B cell (primary cell): ENCODE measurements around the gene CD58. TPM values are rescaled to one million over a fixed set of nuclear protein-coding genes. Genes with fewer than 3 reads are reported as not detected.

Source experiments
- ATAC-seq: fragments of 200-7000 bp; cut with Tn5 transposase; one replicate; pipeline ENCODE4 v1.10.0; 2021; ENCODE audit warnings: low read depth, mild to moderate bottlenecking, moderate number of reproducible peaks, moderate library complexity
- CTCF ChIA-PET: fragments of 350-600 bp; sonication (Branson Sonifier 250); formaldehyde crosslinking; loops from one replicate; lab custom pipeline; 2021; ENCODE audit warnings: antibody characterized with exemption, inconsistent platforms; lab: Charles Lee
- POLR2A ChIA-PET: fragments of 350-600 bp; sonication (Branson Sonifier 250); formaldehyde crosslinking; loops from one replicate; lab custom pipeline; 2021; ENCODE audit warnings: antibody characterized with exemption; lab: Charles Lee
- DNase-seq: peaks from one replicate; pipeline ENCODE4 v3.0.0; 2013
- H2AFZ ChIP-seq: 2 replicates; pipeline ENCODE4 v1.6.1; 2012; ENCODE audit warnings: mild to moderate bottlenecking, low read depth, low read length; ENCODE audit not compliant: insufficient read depth, poor library complexity, severe bottlenecking
- H3K27ac ChIP-seq, 2 donors: 1 replicate in 1 of 2; 2 replicates in 1 of 2; pipeline ENCODE4 v1.5.1; 2012 to 2013; ENCODE audit warnings: low read length in 2 of 2, mild to moderate bottlenecking in 2 of 2, moderate library complexity in 1 of 2
- H3K27me3 ChIP-seq, 4 experiments: fragments of 200-600 bp in 1 of 4; sonication (generic) in 1 of 4; replicated peaks in 1 of 4; 1 replicate in 2 of 4; 2 replicates in 2 of 4; pipeline versions ENCODE4 v1.6.1 to v1.7.0; 2013 to 2016; ENCODE audit warnings: low read length in 3 of 4, mild to moderate bottlenecking in 2 of 4, mixed read lengths in 1 of 4, moderate library complexity in 1 of 4; ENCODE audit not compliant: insufficient read depth in 4 of 4, control insufficient read depth in 3 of 4; ENCODE audit errors: control extremely low read depth in 1 of 4
- H3K36me3 ChIP-seq, 2 experiments: replicated peaks in 1 of 2; 1 replicate in 1 of 2; 2 replicates in 1 of 2; pipeline versions ENCODE4 v1.6.1 to v1.7.1; 2013; ENCODE audit warnings: low read length in 1 of 2; ENCODE audit not compliant: insufficient read depth in 2 of 2, control insufficient read depth in 1 of 2; ENCODE audit errors: control extremely low read depth in 1 of 2, extremely low read depth in 1 of 2
- H3K4me1 ChIP-seq, 2 donors: fragments of 200-600 bp in 1 of 2; sonication (generic) in 1 of 2; 1 replicate in 1 of 2; 2 replicates in 1 of 2; pipeline versions ENCODE4 v1.5.1 to v1.6.1; 2013 to 2017; ENCODE audit warnings: low read length in 2 of 2; ENCODE audit not compliant: control insufficient read depth in 2 of 2, insufficient read depth in 2 of 2
- H3K4me2 ChIP-seq: replicated peaks from 2 replicates; pipeline ENCODE3; 2012; ENCODE audit warnings: mild to moderate bottlenecking, low read depth, low read length; ENCODE audit not compliant: poor library complexity, severe bottlenecking
- H3K4me3 ChIP-seq, 5 experiments: fragments of 200-600 bp in 1 of 5; sonication (generic) in 1 of 5; 1 replicate in 3 of 5; 2 replicates in 2 of 5; pipeline versions ENCODE4 v1.5.1 to v1.7.0; 2011 to 2016; ENCODE audit warnings: low read length in 4 of 5, mild to moderate bottlenecking in 4 of 5, low read depth in 2 of 5, control low read depth in 1 of 5, moderate library complexity in 1 of 5; ENCODE audit not compliant: insufficient read depth in 1 of 5; ENCODE audit errors: control extremely low read depth in 1 of 5, extremely low read depth in 1 of 5
- H3K79me2 ChIP-seq: fragments of 200-600 bp; sonication (generic); one replicate; pipeline ENCODE4 v1.6.0; 2016; ENCODE audit warnings: low read length; ENCODE audit not compliant: control insufficient read depth, insufficient read depth
- H3K9ac ChIP-seq: fragments of 200-600 bp; sonication (generic); 2 replicates; pipeline ENCODE4 v1.6.1; 2017; ENCODE audit warnings: mild to moderate bottlenecking, low read length, moderate library complexity
- H3K9me3 ChIP-seq, 3 donors: one replicate each; pipeline versions ENCODE4 v1.6.1 to v1.7.1; 2013; ENCODE audit warnings: low read length in 2 of 3; ENCODE audit not compliant: control insufficient read depth in 2 of 3, insufficient read depth in 1 of 3; ENCODE audit errors: control extremely low read depth in 1 of 3
- H4K20me1 ChIP-seq: 2 replicates; pipeline ENCODE4 v1.6.0; 2012; ENCODE audit warnings: mild to moderate bottlenecking, low read length; ENCODE audit not compliant: insufficient read depth, control insufficient read depth, poor library complexity, severe bottlenecking
- H3K27ac Mint-ChIP-seq: one replicate; pipeline ENCODE4 v1.8.0; 2021; ENCODE audit warnings: mixed read lengths
- H3K27me3 Mint-ChIP-seq: one replicate; pipeline ENCODE4 v1.8.0; 2021; ENCODE audit warnings: mixed read lengths
- H3K4me1 Mint-ChIP-seq: one replicate; pipeline ENCODE4 v1.8.0; 2021; ENCODE audit warnings: mixed read lengths
- H3K4me3 Mint-ChIP-seq: one replicate; pipeline ENCODE4 v1.8.0; 2021; ENCODE audit warnings: mixed read lengths
- H3K9me3 Mint-ChIP-seq: one replicate; pipeline ENCODE4 v1.8.0; 2022; ENCODE audit warnings: mixed read lengths; ENCODE audit not compliant: insufficient read depth
- EZH2 ChIP-seq: IDR thresholded peaks from 2 replicates; pipeline ENCODE4 v1.6.1; 2012; ENCODE audit warnings: borderline replicate concordance, low read depth, mild to moderate bottlenecking, moderate library complexity, low read length; ENCODE audit not compliant: insufficient read depth, poor library complexity, severe bottlenecking
- WGBS: methylation state at CpG from one replicate; pipeline ENCODE4 v1.1.5; 2013; ENCODE audit warnings: missing lambda C conversion rate; ENCODE audit not compliant: insufficient coverage; 5-methylcytosine and 5-hydroxymethylcytosine counted together
- intact Hi-C: fragments of 100-400 bp; cut with micrococcal nuclease; formaldehyde crosslinking; loops from one replicate; pipeline ENCODE4 v1.10.0; 2022
- polyA plus RNA-seq: library from polyadenylated mRNA; depleted of rRNA; stranded (reverse); fragments of >200 nt; gene quantifications from 2 replicates; pipeline ENCODE4 v1.2.3, GENCODE V29; 2012
- total RNA-seq, 2 donors: library from RNA; stranded (reverse); fragments of 120-200 nt in 1 of 2; gene quantifications; 1 replicate in 1 of 2; 2 replicates in 1 of 2; pipeline versions ENCODE4 v1.2.3 to v1.2.4, GENCODE V29; 2013 to 2022
- TF ChIP-seq, protein P1 (sequence below): fragments of 200-600 bp; IDR thresholded peaks from one replicate; pipeline ENCODE4 v1.8.0; 2022; ENCODE audit warnings: antibody characterized with exemption, mild to moderate bottlenecking

Gene CD58
- total and polyA plus RNA-seq, 2 donors (not counting 1 experiment from before 2014, with no cell fraction given), result 12.3 to 47.6 TPM

DNA sequence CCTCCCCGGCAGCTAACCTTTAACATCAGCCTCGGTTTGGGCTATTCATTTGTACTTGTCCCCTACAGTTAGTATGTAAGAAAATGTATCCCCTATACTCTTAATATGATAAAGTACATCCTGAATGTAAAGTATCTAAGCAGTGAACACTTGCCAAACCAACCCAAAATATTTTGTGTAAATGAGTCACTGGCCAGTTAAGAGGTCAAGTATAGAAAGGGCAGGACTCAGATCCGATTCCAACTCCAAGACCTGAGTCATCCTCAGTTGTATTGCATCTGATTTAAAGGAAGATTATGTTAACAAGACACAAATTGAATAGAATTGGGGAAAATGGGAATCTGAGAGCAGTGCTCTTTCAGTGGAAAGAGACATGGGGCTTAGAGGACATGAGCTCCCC is 84.4 kb downstream of the CD58 start:
- no peaks in the 10 kb centered on the region for H3K9me3 ChIP-seq
- CTCF ChIA-PET, result interaction anchor here (1.0 to 13.9 kb wide), 24 partner anchors 10 to 465 kb away, joined by 3 to 578 read pairs (median 9); partner anchors contain the start of gene CD58
- H3K4me2 ChIP-seq, result no peak overlapping the region
- no CpG with 5 or more reads among the region's 3 CpGs for WGBS
- no peak overlapping the region for H3K4me3 ChIP-seq
- H3K9me3 Mint-ChIP-seq, result no peaks in the 10 kb centered on the region
- ATAC-seq, result no peak
- H3K27ac ChIP-seq, result no peak overlapping the region
- no peak overlapping the region for H3K9ac ChIP-seq
- intact Hi-C loops, result no loop called here
- POLR2A ChIA-PET, result interaction anchor here (0.7 kb wide), 1 partner anchor 43 kb away, joined by 3 read pairs; no protein-coding TSS in a partner anchor
- H3K36me3 ChIP-seq, result no peaks in the 10 kb centered on the region
- TF ChIP-seq, protein P1, sequence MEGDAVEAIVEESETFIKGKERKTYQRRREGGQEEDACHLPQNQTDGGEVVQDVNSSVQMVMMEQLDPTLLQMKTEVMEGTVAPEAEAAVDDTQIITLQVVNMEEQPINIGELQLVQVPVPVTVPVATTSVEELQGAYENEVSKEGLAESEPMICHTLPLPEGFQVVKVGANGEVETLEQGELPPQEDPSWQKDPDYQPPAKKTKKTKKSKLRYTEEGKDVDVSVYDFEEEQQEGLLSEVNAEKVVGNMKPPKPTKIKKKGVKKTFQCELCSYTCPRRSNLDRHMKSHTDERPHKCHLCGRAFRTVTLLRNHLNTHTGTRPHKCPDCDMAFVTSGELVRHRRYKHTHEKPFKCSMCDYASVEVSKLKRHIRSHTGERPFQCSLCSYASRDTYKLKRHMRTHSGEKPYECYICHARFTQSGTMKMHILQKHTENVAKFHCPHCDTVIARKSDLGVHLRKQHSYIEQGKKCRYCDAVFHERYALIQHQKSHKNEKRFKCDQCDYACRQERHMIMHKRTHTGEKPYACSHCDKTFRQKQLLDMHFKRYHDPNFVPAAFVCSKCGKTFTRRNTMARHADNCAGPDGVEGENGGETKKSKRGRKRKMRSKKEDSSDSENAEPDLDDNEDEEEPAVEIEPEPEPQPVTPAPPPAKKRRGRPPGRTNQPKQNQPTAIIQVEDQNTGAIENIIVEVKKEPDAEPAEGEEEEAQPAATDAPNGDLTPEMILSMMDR, result no peak
- TF ChIP-seq EZH2, result no peak
- no peaks in the 10 kb centered on the region for H3K79me2 ChIP-seq
- H3K27ac Mint-ChIP-seq, result no peak overlapping the region
- peaks cover 3% of the 10 kb centered on the region for H3K4me1 Mint-ChIP-seq
- no peak overlapping the region for H3K4me3 Mint-ChIP-seq
- peaks cover 0 to 3% of the 10 kb centered on the region in 2 donors for H3K4me1 ChIP-seq
- H3K27me3 ChIP-seq, result no peaks in the 10 kb centered on the region
- H4K20me1 ChIP-seq, result no peaks in the 10 kb centered on the region
- H2AFZ ChIP-seq, result no peak overlapping the region
- H3K27me3 Mint-ChIP-seq, result no peaks in the 10 kb centered on the region
- DNase-seq, result no peak

DNA sequence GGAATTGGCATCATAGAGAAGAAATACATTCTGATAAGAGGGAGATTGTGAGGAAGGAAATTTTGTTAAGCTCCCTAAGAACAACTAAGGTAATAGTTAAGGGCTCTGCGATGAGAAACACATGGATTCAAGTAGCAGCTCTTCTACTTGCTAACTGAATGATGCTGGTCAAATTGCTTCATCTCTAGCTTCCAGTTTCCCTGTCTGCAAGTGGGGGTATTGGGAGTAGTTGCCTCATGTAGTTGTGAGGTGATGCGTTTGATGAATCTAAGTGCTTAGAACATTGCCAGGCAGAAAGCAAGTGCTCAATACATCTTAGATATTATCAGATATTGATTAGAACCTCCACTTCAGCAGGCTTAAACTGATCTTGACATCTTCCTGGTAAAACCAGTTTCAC is 84.8 kb downstream of the CD58 start:
- WGBS, result no CpG with 5 or more reads among the region's 2 CpGs
- no peak overlapping the region for H2AFZ ChIP-seq
- H3K79me2 ChIP-seq, result no peaks in the 10 kb centered on the region
- CTCF ChIA-PET, result interaction anchor here (0.8 to 13.9 kb wide), 47 partner anchors 10 to 464 kb away, joined by 3 to 578 read pairs (median 5); partner anchors contain the start of gene CD58
- H3K4me3 Mint-ChIP-seq, result no peak overlapping the region
- H3K4me2 ChIP-seq, result no peak overlapping the region
- no peak overlapping the region for H3K27ac ChIP-seq
- H3K4me1 Mint-ChIP-seq, result peaks cover 3% of the 10 kb centered on the region
- no peaks in the 10 kb centered on the region for H3K9me3 ChIP-seq
- H4K20me1 ChIP-seq, result no peaks in the 10 kb centered on the region
- no peak overlapping the region for H3K27ac Mint-ChIP-seq
- intact Hi-C loops, result loop anchor here (1.0 to 2.0 kb wide), 5 partner anchors 13 to 347 kb away; no protein-coding TSS in a partner anchor
- H3K4me3 ChIP-seq, result no peak overlapping the region
- H3K4me1 ChIP-seq, result peaks cover 0 to 3% of the 10 kb centered on the region in 2 donors
- no peak for TF ChIP-seq EZH2
- TF ChIP-seq, protein P1, result no peak
- H3K36me3 ChIP-seq, result no peaks in the 10 kb centered on the region
- no peaks in the 10 kb centered on the region for H3K27me3 ChIP-seq
- POLR2A ChIA-PET, result no interaction called here
- no peaks in the 10 kb centered on the region for H3K9me3 Mint-ChIP-seq
- H3K27me3 Mint-ChIP-seq, result no peaks in the 10 kb centered on the region
- no peak for ATAC-seq
- H3K9ac ChIP-seq, result no peak overlapping the region
- no peak for DNase-seq
